SK-N-SH (cell line): ENCODE measurements around the gene MYH7B. TPM values are rescaled to one million over a fixed set of nuclear protein-coding genes. Genes with fewer than 3 reads are reported as not detected.

Experiments used
- CTCF ChIA-PET: fragments of 300-600, 350-600 bp; formaldehyde crosslinking; extraction: SDS; loops from one replicate; lab custom pipeline; 2021; lab: Yijun Ruan, JAX
- POLR2A ChIA-PET: fragments of 350-600 bp; sonication (Branson Sonifier 250); formaldehyde crosslinking; extraction: SDS; loops from one replicate; lab custom pipeline; 2020; ENCODE audit warnings: antibody characterized with exemption, inconsistent platforms; lab: Yijun Ruan, JAX
- DNase-seq: peaks from one replicate; pipeline ENCODE4 v3.0.0; 2012
- H2AFZ ChIP-seq: fragments of 200-600 bp; sonication (generic); 2 replicates; pipeline ENCODE4 v1.8.1; 2016; ENCODE audit warnings: antibody characterized with exemption, mild to moderate bottlenecking, low read depth
- H3F3A ChIP-seq: fragments of 200-600 bp; sonication (generic); replicated peaks from 2 replicates; pipeline ENCODE3; 2016; ENCODE audit warnings: antibody characterized with exemption, mild to moderate bottlenecking; ENCODE audit not compliant: insufficient read depth
- H3K27ac ChIP-seq, 2 experiments: fragments of 200-500 bp in 1 of 2; fragments of 200-600 bp in 1 of 2; sonication (Bioruptor generic) in 1 of 2; sonication (generic), shearing (Covaris generic) in 1 of 2; 2 replicates each; pipeline versions ENCODE4 v1.5.1 to v1.6.1; 2014 to 2016; ENCODE audit warnings: low read depth in 2 of 2, inconsistent platforms in 1 of 2, low read length in 1 of 2, mild to moderate bottlenecking in 1 of 2, mixed read lengths in 1 of 2
- H3K27me3 ChIP-seq: fragments of 200-600 bp; sonication (generic), shearing (Covaris generic); 2 replicates; pipeline ENCODE4 v1.6.1; 2016; ENCODE audit warnings: mixed run types; ENCODE audit not compliant: insufficient read depth
- H3K36me3 ChIP-seq, 2 experiments: fragments of 200-500 bp in 1 of 2; fragments of 200-600 bp in 1 of 2; sonication (Bioruptor generic) in 1 of 2; sonication (generic) in 1 of 2; replicated peaks in 1 of 2; 2 replicates each; pipeline versions ENCODE3 to v1.5.1; 2014 to 2016; ENCODE audit warnings: low read length in 1 of 2, mild to moderate bottlenecking in 1 of 2; ENCODE audit not compliant: insufficient read depth in 2 of 2, control insufficient read depth in 1 of 2
- H3K4me1 ChIP-seq, 2 experiments: fragments of 200-500 bp in 1 of 2; fragments of 200-600 bp in 1 of 2; sonication (Bioruptor generic) in 1 of 2; sonication (generic), shearing (Covaris generic) in 1 of 2; 2 replicates each; pipeline versions ENCODE4 v1.5.1 to v1.6.1; 2014 to 2016; ENCODE audit warnings: low read depth in 1 of 2, low read length in 1 of 2, mixed run types in 1 of 2; ENCODE audit not compliant: insufficient read depth in 2 of 2, control insufficient read depth in 1 of 2
- H3K4me2 ChIP-seq: fragments of 200-600 bp; sonication (generic), shearing (Covaris generic); 2 replicates; pipeline ENCODE4 v1.6.1; 2017; ENCODE audit warnings: mixed run types
- H3K4me3 ChIP-seq, 2 experiments: fragments of 200-500 bp in 1 of 2; fragments of 200-600 bp in 1 of 2; sonication (Bioruptor generic) in 1 of 2; sonication (generic), shearing (Covaris generic) in 1 of 2; 2 replicates each; pipeline versions ENCODE4 v1.5.1 to v1.8.1; 2014 to 2016; ENCODE audit warnings: low read depth in 2 of 2, inconsistent platforms in 1 of 2, low read length in 1 of 2, mild to moderate bottlenecking in 1 of 2, mixed read lengths in 1 of 2, moderate library complexity in 1 of 2
- H3K79me2 ChIP-seq: fragments of 200-600 bp; sonication (generic); 2 replicates; pipeline ENCODE4 v1.8.1; 2017; ENCODE audit warnings: mild to moderate bottlenecking; ENCODE audit not compliant: insufficient read depth
- H3K9ac ChIP-seq: fragments of 200-600 bp; sonication (generic); 2 replicates; pipeline ENCODE4 v1.6.1; 2017; ENCODE audit warnings: mixed run types
- H3K9me2 ChIP-seq: fragments of 200-600 bp; sonication (generic); 2 replicates; pipeline ENCODE4 v1.6.1; 2017; ENCODE audit warnings: mixed run types
- H3K9me3 ChIP-seq: fragments of 200-600 bp; sonication (generic); 2 replicates; pipeline ENCODE4 v1.6.1; 2017; ENCODE audit warnings: mixed run types, mild to moderate bottlenecking, moderate library complexity
- H4K20me1 ChIP-seq: fragments of 200-600 bp; sonication (generic); 2 replicates; pipeline ENCODE4 v1.6.1; 2017; ENCODE audit warnings: mild to moderate bottlenecking, mixed run types; ENCODE audit not compliant: insufficient read depth
- EP300 ChIP-seq, 2 experiments: IDR thresholded peaks; 2 replicates each; pipeline versions ENCODE4 v1.4.0 to v1.6.1; 2012; ENCODE audit warnings: borderline replicate concordance in 1 of 2, low read depth in 1 of 2, low read length in 1 of 2
- EZH2phosphoT487 ChIP-seq: fragments of 200-600 bp; sonication (generic); IDR thresholded peaks from 2 replicates; pipeline ENCODE4 v1.6.1; 2017; ENCODE audit warnings: low read depth, mixed run types, mild to moderate bottlenecking, antibody characterized with exemption, moderate library complexity, borderline replicate concordance
- FOSL2 ChIP-seq: IDR thresholded peaks from 2 replicates; pipeline ENCODE4 v1.4.0; 2012; ENCODE audit warnings: low read depth, mild to moderate bottlenecking, moderate library complexity, borderline replicate concordance
- FOXM1 ChIP-seq: IDR thresholded peaks from 2 replicates; pipeline ENCODE4 v1.4.0; 2012; ENCODE audit warnings: low read depth, mild to moderate bottlenecking
- GABPA ChIP-seq: IDR thresholded peaks from 2 replicates; pipeline ENCODE4 v1.4.0; 2012; ENCODE audit warnings: low read depth, mild to moderate bottlenecking
- GATA2 ChIP-seq: sonication (generic); formaldehyde crosslinking; IDR thresholded peaks from 2 replicates; pipeline ENCODE4 v1.5.0; 2020; ENCODE audit warnings: mild to moderate bottlenecking, missing genetic modification reagents
- IRF3 ChIP-seq: fragments of 150-350 bp; IDR thresholded peaks from 2 replicates; pipeline ENCODE4 v1.6.1; 2016; ENCODE audit warnings: mild to moderate bottlenecking, low read depth, low read length
- MXI1 ChIP-seq: IDR thresholded peaks from 2 replicates; pipeline ENCODE4 v1.6.1; 2012; ENCODE audit warnings: mild to moderate bottlenecking, low read depth, low read length, improper control_type of control experiment
- NRF1 ChIP-seq: IDR thresholded peaks from 2 replicates; pipeline ENCODE4 v1.6.1; 2012; ENCODE audit warnings: low read depth, mild to moderate bottlenecking, low read length
- PBX3 ChIP-seq: IDR thresholded peaks from 2 replicates; pipeline ENCODE4; 2012
- RXRA ChIP-seq: IDR thresholded peaks from 2 replicates; pipeline ENCODE4 v1.4.0; 2012; ENCODE audit warnings: low read depth, mild to moderate bottlenecking, borderline replicate concordance
- WGBS: methylation state at CpG from one replicate; pipeline ENCODE4 v1.1.6; 2017; ENCODE audit warnings: low lambda C conversion rate; 5-methylcytosine and 5-hydroxymethylcytosine counted together
- polyA plus RNA-seq, 3 experiments: library from polyadenylated mRNA; depleted of rRNA; stranded (reverse); fragments of >200 nt; gene quantifications; 2 replicates each; pipeline ENCODE4 v1.2.3, GENCODE V29; 2012

MYH7B gene
- polyA plus RNA-seq, 1 of the 3 experiments (the other 2 are of a cell fraction) = 0.41 TPM

GRCh38 chr20:34980543-34981233, 25.0 kb downstream of the MYH7B start:
- Histone ChIP-seq H3K79me2 (no peaks in the 10 kb centered on the region), H3K27me3 (no peaks in the 10 kb centered on the region), H3K27ac (no peak overlapping the region), H3K9me2 (no peaks in the 10 kb centered on the region), H3K36me3 (no peaks in the 10 kb centered on the region), H3K9me3 (no peaks in the 10 kb centered on the region), H3K4me1 (peaks cover 0 to 7% of the 10 kb centered on the region in 2 experiments; a peak in 1 of 4 replicates), H3K9ac (no peak overlapping the region), H3F3A (no peaks in the 10 kb centered on the region), H2AFZ (no peak overlapping the region), H3K4me2 (no peak overlapping the region), H3K4me3 (no peak overlapping the region), H4K20me1 (no peaks in the 10 kb centered on the region)
- CTCF ChIA-PET = interaction anchor here (1.0 kb wide), 1 partner anchor 107 kb away, joined by 3 read pairs; no protein-coding TSS in a partner anchor
- peak; percentile 61 for DNase-seq
- TF ChIP-seq IRF3 (no peak), RXRA (no peak), MXI1 (no peak), GABPA (no peak), NRF1 (no peak), PBX3 (no peak), EP300 (IDR thresholded peaks at IDR 0.05; ENCODE audit: borderline replicate concordance in 1 of 2, low read depth in 1 of 2, low read length in 1 of 2) (no peak), FOXM1 (no peak)
- POLR2A ChIA-PET = no interaction called here
- WGBS = 86% methylated on average over 20 of the region's 22 CpGs

GRCh38 chr20:34982270-34983088, 26.8 kb downstream of the MYH7B start:
- H3K27me3 ChIP-seq = no peaks in the 10 kb centered on the region
- POLR2A ChIA-PET = no interaction called here
- H4K20me1 ChIP-seq = no peaks in the 10 kb centered on the region
- H3K27ac ChIP-seq = no peak overlapping the region
- H3K36me3 ChIP-seq = no peaks in the 10 kb centered on the region
- H3K4me3 ChIP-seq = no peak overlapping the region
- no peaks in the 10 kb centered on the region for H3F3A ChIP-seq
- peaks cover 0 to 7% of the 10 kb centered on the region in 2 experiments; a peak in 1 of 4 replicates for H3K4me1 ChIP-seq
- no peak overlapping the region for H3K9ac ChIP-seq
- CTCF ChIA-PET = no interaction called here
- TF ChIP-seq GATA2 (no peak), FOSL2 (no peak), EZH2phosphoT487 (no peak)
- no peaks in the 10 kb centered on the region for H3K79me2 ChIP-seq
- no peak for DNase-seq
- no peaks in the 10 kb centered on the region for H3K9me3 ChIP-seq
- 90% methylated on average over 21 of the region's 21 CpGs for WGBS
- no peak overlapping the region for H3K4me2 ChIP-seq
- H2AFZ ChIP-seq = no peak overlapping the region
- no peaks in the 10 kb centered on the region for H3K9me2 ChIP-seq
